Gastroesophageal sphincter (tissue), 4 donors: ENCODE measurements around the gene PHEX. TPM values are rescaled to one million over a fixed set of nuclear protein-coding genes. Genes with fewer than 3 reads are reported as not detected.
A peak's percentile ranks its signal among the peaks of the same experiment; 100 is the strongest.

Experiments
- ATAC-seq: fragments of 150-250 bp; one replicate; pipeline ENCODE4 v1.9.1; 2016; ENCODE audit warnings: mild to moderate bottlenecking, moderate library complexity
- H3K27ac ChIP-seq, 4 donors: fragments of 200-600 bp; sonication (generic) in 3 of 4; 1 replicate in 3 of 4; 2 replicates in 1 of 4; pipeline ENCODE4 v1.5.1; 2016 to 2019
- H3K27me3 ChIP-seq: fragments of 200-600 bp; sonication (generic); one replicate; pipeline ENCODE4 v1.5.1; 2019
- H3K36me3 ChIP-seq, 2 donors: fragments of 200-600 bp; sonication (generic); one replicate each; pipeline ENCODE4 v1.5.1; 2019; ENCODE audit warnings: control low read depth in 1 of 2
- H3K4me1 ChIP-seq, 3 donors: fragments of 200-600 bp; sonication (generic); 1 replicate in 2 of 3; 2 replicates in 1 of 3; pipeline ENCODE4 v1.5.1; 2016 to 2019; ENCODE audit warnings: control low read depth in 2 of 3
- H3K4me3 ChIP-seq, 2 donors: fragments of 200-600 bp; sonication (generic); one replicate each; pipeline ENCODE4 v1.5.1; 2019; ENCODE audit warnings: mild to moderate bottlenecking in 1 of 2, moderate library complexity in 1 of 2
- H3K9me3 ChIP-seq, 3 donors: fragments of 200-600 bp; sonication (generic); one replicate each; pipeline ENCODE4 v1.5.1; 2017 to 2019; ENCODE audit warnings: control low read depth in 2 of 3
- EP300 ChIP-seq: sonication (generic); formaldehyde crosslinking; IDR thresholded peaks from one replicate; pipeline ENCODE4 v1.6.1; 2017; ENCODE audit warnings: antibody characterized with exemption, mild to moderate bottlenecking
- POLR2A ChIP-seq, 2 donors: fragments of 450-650 bp; IDR thresholded peaks; one replicate each; pipeline ENCODE4 v1.6.1; 2017; ENCODE audit warnings: antibody characterized with exemption in 2 of 2, mild to moderate bottlenecking in 2 of 2, moderate library complexity in 1 of 2
- POLR2AphosphoS5 ChIP-seq: sonication (generic); formaldehyde crosslinking; IDR thresholded peaks from one replicate; pipeline ENCODE4 v1.6.1; 2017; ENCODE audit warnings: antibody characterized with exemption
- WGBS, 2 donors: methylation state at CpG; one replicate each; pipeline ENCODE4 v1.1.5; 2018; ENCODE audit warnings: low coverage in 1 of 2; 5-methylcytosine and 5-hydroxymethylcytosine counted together
- total RNA-seq, 4 donors: library from RNA; depleted of rRNA; stranded (reverse); fragments of >200 nt; gene quantifications; one replicate each; pipeline ENCODE4 v1.1.0, GENCODE V29; 2016
- TF ChIP-seq, protein P1 (sequence below), 4 experiments: fragments of 200-600 bp in 2 of 4; fragments of 450-650 bp in 2 of 4; sonication (generic) in 1 of 4; IDR thresholded peaks; one replicate each; pipeline ENCODE4 v1.5.1; 2017 to 2019; ENCODE audit warnings: antibody characterized with exemption in 4 of 4, mild to moderate bottlenecking in 2 of 4, moderate library complexity in 2 of 4

PHEX gene
- total RNA-seq, 4 donors from 2014 or later = 0.40 to 1.1 (median 0.67) TPM

DNA sequence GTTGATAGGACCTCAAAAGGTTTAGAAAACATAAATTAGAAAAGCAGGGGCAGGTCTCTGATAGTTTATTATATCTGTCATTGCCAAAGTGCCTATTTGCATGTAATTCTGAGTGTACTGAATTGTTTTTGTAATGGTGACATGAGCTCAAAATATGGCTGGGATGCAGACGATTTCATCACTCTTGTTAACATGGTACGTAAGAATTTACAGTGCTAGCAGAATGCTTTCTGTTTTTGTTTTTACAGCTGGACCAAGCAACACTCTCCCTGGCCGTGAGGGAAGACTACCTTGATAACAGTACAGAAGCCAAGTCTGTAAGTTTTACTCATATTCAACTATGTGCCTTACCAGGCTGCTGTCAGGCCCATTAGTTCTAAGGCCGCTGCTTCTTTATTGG lies 58.1 kb downstream of the PHEX start:
- ATAC-seq = peak; percentile 29
- no peaks in the 10 kb centered on the region for H3K27me3 ChIP-seq
- no peaks in the 10 kb centered on the region for H3K36me3 ChIP-seq
- peaks cover 0 to 19% (median 2%) of the 10 kb centered on the region in 3 donors for H3K4me1 ChIP-seq
- H3K4me3 ChIP-seq = no peak overlapping the region
- WGBS, 2 donors = 33 to 63% methylated on average over 3 to 4 of the region's 4 CpGs
- TF ChIP-seq POLR2AphosphoS5 (no peak), POLR2A (IDR thresholded peaks at IDR 0.05) (no peak), EP300 (no peak)
- TF ChIP-seq, protein P1, sequence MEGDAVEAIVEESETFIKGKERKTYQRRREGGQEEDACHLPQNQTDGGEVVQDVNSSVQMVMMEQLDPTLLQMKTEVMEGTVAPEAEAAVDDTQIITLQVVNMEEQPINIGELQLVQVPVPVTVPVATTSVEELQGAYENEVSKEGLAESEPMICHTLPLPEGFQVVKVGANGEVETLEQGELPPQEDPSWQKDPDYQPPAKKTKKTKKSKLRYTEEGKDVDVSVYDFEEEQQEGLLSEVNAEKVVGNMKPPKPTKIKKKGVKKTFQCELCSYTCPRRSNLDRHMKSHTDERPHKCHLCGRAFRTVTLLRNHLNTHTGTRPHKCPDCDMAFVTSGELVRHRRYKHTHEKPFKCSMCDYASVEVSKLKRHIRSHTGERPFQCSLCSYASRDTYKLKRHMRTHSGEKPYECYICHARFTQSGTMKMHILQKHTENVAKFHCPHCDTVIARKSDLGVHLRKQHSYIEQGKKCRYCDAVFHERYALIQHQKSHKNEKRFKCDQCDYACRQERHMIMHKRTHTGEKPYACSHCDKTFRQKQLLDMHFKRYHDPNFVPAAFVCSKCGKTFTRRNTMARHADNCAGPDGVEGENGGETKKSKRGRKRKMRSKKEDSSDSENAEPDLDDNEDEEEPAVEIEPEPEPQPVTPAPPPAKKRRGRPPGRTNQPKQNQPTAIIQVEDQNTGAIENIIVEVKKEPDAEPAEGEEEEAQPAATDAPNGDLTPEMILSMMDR (IDR thresholded peaks at IDR 0.05) = no peak
- no peak overlapping the region for H3K27ac ChIP-seq
- no peaks in the 10 kb centered on the region for H3K9me3 ChIP-seq

DNA sequence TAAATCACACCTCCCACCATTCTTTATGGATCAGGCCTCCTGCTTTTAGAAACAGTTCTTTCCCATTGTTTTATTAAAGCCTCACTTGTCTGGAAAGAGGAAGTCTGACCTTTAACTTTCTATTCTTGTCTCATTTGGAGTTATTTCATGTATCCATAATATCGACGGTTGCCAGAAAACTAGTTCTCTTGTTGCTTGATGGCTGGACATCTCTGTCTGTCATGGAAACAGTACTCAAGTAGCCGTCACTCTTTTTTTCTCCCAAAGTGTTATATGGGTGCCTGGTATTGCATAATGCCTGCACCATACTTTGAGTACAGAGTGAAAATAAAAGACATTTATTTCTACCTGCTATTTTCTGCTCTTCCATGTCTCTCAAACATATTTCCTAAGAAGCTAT lies 61.4 kb downstream of the PHEX start:
- no peak for ATAC-seq
- 0 to 26% methylated on average over 2 to 3 of the region's 3 CpGs for WGBS, 2 donors
- no peaks in the 10 kb centered on the region for H3K36me3 ChIP-seq
- no peaks in the 10 kb centered on the region for H3K9me3 ChIP-seq
- peak overlapping the region in 2 of 4 donors; percentile 23 to 41 for H3K27ac ChIP-seq
- no peak for TF ChIP-seq EP300
- TF ChIP-seq, protein P1 (IDR thresholded peaks at IDR 0.05) = no peak
- TF ChIP-seq POLR2A (IDR thresholded peaks at IDR 0.05) = no peak
- TF ChIP-seq POLR2AphosphoS5 = no peak
- no peaks in the 10 kb centered on the region for H3K27me3 ChIP-seq
- peaks cover 0 to 29% (median 3%) of the 10 kb centered on the region in 3 donors for H3K4me1 ChIP-seq
- no peak overlapping the region for H3K4me3 ChIP-seq

DNA sequence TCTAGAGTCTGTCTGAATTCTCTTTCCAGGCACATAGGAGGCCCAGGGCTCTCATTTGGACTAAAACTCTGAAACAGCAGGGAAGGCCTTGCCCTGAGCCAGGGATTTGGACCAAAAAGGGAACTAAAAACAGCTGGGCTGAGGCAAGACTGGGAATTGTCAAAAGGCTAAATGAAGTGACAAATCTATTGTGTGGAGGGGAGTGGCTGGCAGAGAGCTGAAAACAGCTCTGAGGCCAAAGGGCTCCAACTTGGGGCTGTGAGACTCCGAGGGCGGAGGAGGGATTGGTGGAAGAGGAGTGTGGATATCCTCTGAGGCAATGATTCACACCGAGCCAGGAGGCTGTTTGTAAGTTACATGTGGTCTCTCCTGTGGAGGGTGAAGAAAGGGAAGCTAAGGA lies 63.2 kb downstream of the PHEX start:
- H3K4me1 ChIP-seq = peaks cover 0 to 29% (median 3%) of the 10 kb centered on the region in 3 donors
- H3K36me3 ChIP-seq = no peaks in the 10 kb centered on the region
- H3K27ac ChIP-seq = peak overlapping the region in 3 of 4 donors; percentile 4 to 48 (median 40)
- peak; percentile 90 for ATAC-seq
- 39 to 44% methylated on average over 2 to 3 of the region's 3 CpGs for WGBS, 2 donors
- H3K9me3 ChIP-seq = no peaks in the 10 kb centered on the region
- H3K27me3 ChIP-seq = no peaks in the 10 kb centered on the region
- TF ChIP-seq EP300 (no peak), POLR2A (IDR thresholded peaks at IDR 0.05) (no peak), POLR2AphosphoS5 (no peak)
- TF ChIP-seq, protein P1 (IDR thresholded peaks at IDR 0.05) = no peak
- no peak overlapping the region for H3K4me3 ChIP-seq

DNA sequence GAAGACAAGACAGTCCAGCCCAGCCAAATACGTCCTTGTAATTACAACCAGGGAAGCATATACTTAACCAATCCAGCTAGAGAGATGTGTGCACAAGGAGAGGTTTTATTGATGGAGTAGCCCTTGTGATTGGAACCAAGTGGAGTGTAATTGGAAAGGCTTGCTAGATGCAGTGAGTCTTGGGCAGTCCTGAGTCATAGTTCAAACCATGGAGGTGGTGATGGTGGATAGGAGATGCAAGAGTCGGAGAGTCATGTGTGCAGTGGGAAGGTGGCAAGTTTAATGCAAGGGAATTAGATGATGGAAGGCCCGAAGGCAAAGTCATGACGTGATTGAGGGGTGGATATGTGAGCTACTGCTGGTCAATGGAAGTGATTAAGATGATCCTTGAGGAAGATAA lies 63.7 kb downstream of the PHEX start:
- peaks cover 0 to 29% (median 3%) of the 10 kb centered on the region in 3 donors for H3K4me1 ChIP-seq
- H3K27me3 ChIP-seq = no peaks in the 10 kb centered on the region
- no peaks in the 10 kb centered on the region for H3K36me3 ChIP-seq
- TF ChIP-seq POLR2AphosphoS5 (no peak), POLR2A (IDR thresholded peaks at IDR 0.05) (no peak), EP300 (no peak)
- TF ChIP-seq, protein P1 (IDR thresholded peaks at IDR 0.05) = no peak
- no peak for ATAC-seq
- WGBS, 2 donors = 80 to 90% methylated on average over 3 of the region's 4 CpGs
- H3K9me3 ChIP-seq = no peaks in the 10 kb centered on the region
- no peak overlapping the region for H3K4me3 ChIP-seq
- peak overlapping the region in 3 of 4 donors; percentile 4 to 48 (median 40) for H3K27ac ChIP-seq

DNA sequence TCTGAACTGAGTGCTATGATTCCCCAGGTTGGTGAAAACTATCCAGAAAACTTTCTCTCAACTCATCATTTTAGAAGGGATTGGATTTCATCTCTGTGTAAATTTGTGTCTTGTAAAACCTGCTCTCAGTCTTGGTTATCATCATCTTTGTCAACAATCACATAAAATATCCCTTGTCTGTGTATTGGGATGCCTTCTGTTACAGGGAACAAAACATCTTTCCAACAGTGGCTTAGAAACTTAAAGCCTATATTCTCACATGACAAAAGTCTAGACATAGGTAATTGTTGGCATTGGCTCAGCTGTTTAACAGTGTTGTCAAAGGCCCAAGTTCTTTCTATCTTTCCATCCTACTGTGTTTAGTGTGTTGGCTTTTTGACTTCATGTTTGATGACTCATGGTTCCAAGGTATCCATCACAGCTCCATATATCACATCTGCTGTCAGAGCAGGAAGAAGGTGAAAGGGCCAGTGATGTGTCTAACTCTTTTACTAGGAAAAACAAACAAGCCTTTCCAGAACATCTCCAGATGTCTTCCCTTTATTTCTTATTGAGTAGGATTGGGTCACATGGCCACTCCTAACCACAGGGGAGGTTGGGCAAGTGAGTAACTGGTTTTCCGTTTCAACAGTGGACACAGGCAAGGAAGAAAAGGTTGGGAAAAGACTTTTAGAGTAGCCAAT lies 65.0 kb downstream of the PHEX start:
- Histone ChIP-seq H3K4me1 (peaks cover 0 to 29% (median 3%) of the 10 kb centered on the region in 3 donors), H3K27ac (peak overlapping the region in 2 of 4 donors; percentile 22 to 48), H3K27me3 (no peaks in the 10 kb centered on the region), H3K4me3 (no peak overlapping the region), H3K36me3 (no peaks in the 10 kb centered on the region), H3K9me3 (no peaks in the 10 kb centered on the region)
- TF ChIP-seq EP300 = no peak
- TF ChIP-seq POLR2A (IDR thresholded peaks at IDR 0.05) = no peak
- TF ChIP-seq POLR2AphosphoS5 = no peak
- TF ChIP-seq, protein P1 (IDR thresholded peaks at IDR 0.05) = no peak
- WGBS, 2 donors = 40% methylated on average over 1 of the region's 1 CpG; no CpG with 5 or more reads in 1 of the 2 donors
- peak; percentile 44 for ATAC-seq
